HG02759 (cell line): ENCODE results near the gene AKR1A1.
"Not testable (repeated sequence)": the region's sequence is repeated elsewhere in the genome, so short reads cannot be mapped to it uniquely, and the experiment has no call there.

Source experiments
- ATAC-seq: cut with Tn5 transposase; IDR thresholded peaks from one replicate; pipeline ENCODE4 v1.9.1; 2021; ENCODE audit warnings: mild to moderate bottlenecking, moderate library complexity; ENCODE audit not compliant: unreplicated experiment

The AKR1A1 gene

GRCh38 chr1:45550401-45551351 lies at the start of gene AKR1A1:
Gene AKR1A1 (plus strand): TSS chr1:45550826. CDS start chr1:45561795, 10,969 bp downstream.
- ATAC-seq = peak; percentile 94

- no peak for ATAC-seq
Measured at GRCh38 chr1:45501505-45501859, 49.1 kb upstream of the AKR1A1 start.

- ATAC-seq = no peak
Measured at GRCh38 chr1:45503462-45504360, 46.9 kb upstream of the AKR1A1 start.

GRCh38 chr1:45507195-45507594 lies 43.4 kb upstream of the AKR1A1 start:
- no peak for ATAC-seq

- ATAC-seq = no peak
Measured at GRCh38 chr1:45507893-45508292, 42.7 kb upstream of the AKR1A1 start.

- no peak for ATAC-seq
Measured at GRCh38 chr1:45508295-45509151, 42.1 kb upstream of the AKR1A1 start.

GRCh38 chr1:45510036-45510971 lies 40.3 kb upstream of the AKR1A1 start:
- no peak for ATAC-seq

GRCh38 chr1:45510972-45511527 lies 39.6 kb upstream of the AKR1A1 start:
- no peak for ATAC-seq

- ATAC-seq = no peak
Measured at GRCh38 chr1:45512641-45513054, 38.0 kb upstream of the AKR1A1 start.

- not testable (repeated sequence) for ATAC-seq
Measured at GRCh38 chr1:45513532-45514260, 36.9 kb upstream of the AKR1A1 start.

- no peak for ATAC-seq
Measured at GRCh38 chr1:45516036-45516435, 34.6 kb upstream of the AKR1A1 start.

- no peak for ATAC-seq
Measured at GRCh38 chr1:45516465-45516864, 34.2 kb upstream of the AKR1A1 start.

- ATAC-seq = not testable (repeated sequence)
Measured at GRCh38 chr1:45518366-45518765, 32.3 kb upstream of the AKR1A1 start.

GRCh38 chr1:45518910-45519309 lies 31.7 kb upstream of the AKR1A1 start:
- ATAC-seq = no peak

- not testable (repeated sequence) for ATAC-seq
Measured at GRCh38 chr1:45519774-45520173, 30.9 kb upstream of the AKR1A1 start.

- ATAC-seq = peak; percentile 84
Measured at GRCh38 chr1:45521413-45522323, 29.0 kb upstream of the AKR1A1 start, which contains the start of gene PRDX1. Gene PRDX1 (minus strand): TSS chr1:45521884. CDS start chr1:45519043, 2,841 bp downstream.

GRCh38 chr1:45522324-45523104 lies 28.1 kb upstream of the AKR1A1 start:
- peak; percentile 19 for ATAC-seq
